M059J (cell line): ENCODE results near the gene SEC61A2. TPM values are rescaled to one million over a fixed set of nuclear protein-coding genes. Genes with fewer than 3 reads are reported as not detected.

Experiments
- DNase-seq: peaks from one replicate; pipeline ENCODE4 v3.0.0-alpha.2; 2012; ENCODE audit warnings: low read depth
- total RNA-seq: library from RNA; depleted of rRNA; stranded (reverse); fragments of >200 nt; shearing (Covaris generic); gene quantifications from 2 replicates; pipeline ENCODE4 v1.2.3, GENCODE V29; 2014; rRNA removed

Gene SEC61A2
- total RNA-seq, 1 experiment from 2014 or later, result 6.4 TPM

DNA sequence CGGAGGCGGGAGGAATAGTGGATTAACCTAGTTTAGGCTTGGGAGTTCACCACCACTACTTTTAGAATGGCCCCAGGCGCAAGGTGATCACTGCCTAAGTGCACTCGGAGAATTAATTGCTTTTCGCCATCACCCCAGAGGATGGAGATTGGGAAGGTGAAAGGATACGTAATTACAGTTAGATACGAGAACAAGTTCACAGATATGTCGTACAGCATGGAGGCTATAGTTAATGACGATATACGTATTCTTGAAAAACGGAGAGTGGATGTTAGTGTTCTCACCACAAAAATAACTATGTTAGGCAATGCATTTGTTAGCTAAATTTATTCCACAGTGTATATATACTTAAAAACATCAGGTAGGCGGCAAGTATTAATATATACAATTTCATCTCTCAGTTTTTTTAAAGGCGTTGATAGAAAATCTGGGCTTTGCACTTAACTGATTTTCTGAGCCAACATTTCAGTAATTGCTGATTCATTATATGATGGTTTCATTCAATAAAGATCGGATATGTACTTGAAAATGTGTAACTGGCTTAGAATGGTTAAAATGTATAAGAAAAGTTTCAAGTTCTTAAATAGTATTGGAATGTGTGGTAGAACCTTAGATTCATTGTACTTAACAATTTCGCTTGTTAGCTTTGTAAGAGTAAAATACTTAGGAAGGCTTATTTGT lies 67.2 kb downstream of the SEC61A2 start:
- DNase-seq, result no peak

DNA sequence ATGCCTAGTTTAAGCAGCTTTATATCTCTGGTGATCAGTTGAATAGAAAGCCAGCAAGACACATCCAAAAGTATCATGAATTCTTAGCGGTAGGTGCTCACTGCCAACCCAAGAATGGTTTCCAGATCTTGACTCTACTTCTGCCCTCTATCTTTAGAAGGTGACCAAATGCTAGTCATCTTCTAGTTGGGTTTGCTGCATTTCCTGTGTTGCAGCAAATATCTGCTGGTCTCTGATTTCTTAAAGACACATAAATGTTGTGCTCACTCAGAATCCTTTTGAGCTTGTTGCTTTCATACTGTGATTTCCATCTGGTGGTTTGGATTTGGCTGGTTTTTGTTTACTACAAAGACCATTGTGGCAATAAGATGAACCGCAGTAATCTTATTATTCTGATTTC lies 68.7 kb downstream of the SEC61A2 start:
- DNase-seq, result no peak

DNA sequence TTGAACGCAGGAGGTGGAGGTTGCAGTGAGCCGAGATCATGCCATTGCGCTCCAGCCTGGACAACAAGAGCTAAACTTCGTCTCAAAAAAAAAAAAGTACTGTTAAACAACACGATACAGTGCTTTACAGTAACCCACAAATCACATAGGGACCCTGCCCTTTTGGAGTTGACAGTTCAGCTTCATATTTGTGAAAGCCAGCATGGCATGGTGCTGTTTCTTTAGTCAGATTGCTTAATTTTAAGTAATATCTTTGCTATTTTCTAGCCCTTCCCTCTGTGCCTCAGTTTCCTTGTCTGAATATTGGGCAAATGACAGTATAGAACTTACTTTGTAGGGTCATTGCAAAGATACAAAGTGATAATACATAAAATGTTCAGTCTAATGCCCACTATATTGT lies 71.4 kb downstream of the SEC61A2 start:
- DNase-seq, result no peak

DNA sequence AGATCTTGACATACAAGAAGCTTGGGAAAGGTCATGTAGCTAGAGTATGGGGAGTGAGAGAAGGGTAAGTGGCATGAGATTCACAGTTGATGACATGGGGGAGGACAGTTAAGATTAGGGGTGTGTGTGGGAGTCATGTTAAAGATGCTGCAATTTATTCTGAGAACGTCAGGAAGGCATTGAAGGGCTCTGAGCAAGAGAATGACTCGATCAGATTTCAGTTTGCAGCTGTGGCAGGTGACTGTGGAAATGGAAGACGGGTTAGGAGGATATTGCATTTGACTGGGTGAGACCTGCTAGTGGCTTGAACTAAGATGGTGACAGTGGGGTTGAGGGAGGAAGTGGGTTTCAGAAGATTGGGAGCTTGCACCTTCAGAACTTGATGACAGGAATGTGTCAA lies 72.1 kb downstream of the SEC61A2 start:
- no peak for DNase-seq

DNA sequence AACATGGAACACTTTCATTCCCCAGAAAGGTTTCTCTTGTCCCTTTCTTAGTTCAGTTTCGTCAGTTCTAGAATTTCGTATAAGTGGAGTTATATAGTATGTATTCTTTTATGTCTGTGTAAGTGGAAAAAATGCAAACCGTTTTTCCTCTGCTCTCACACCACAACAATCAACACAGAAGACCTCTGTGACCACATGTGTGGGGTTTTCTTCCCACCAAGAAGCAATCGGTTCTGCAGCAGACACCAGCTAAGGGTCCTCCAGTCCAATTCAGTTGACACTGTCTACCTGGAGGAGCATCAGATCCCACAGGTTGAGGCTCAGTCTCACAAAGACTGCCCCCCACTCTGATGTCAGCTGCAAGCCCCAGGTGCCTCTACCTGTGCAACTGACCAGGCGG lies 72.7 kb downstream of the SEC61A2 start:
- no peak for DNase-seq

DNA sequence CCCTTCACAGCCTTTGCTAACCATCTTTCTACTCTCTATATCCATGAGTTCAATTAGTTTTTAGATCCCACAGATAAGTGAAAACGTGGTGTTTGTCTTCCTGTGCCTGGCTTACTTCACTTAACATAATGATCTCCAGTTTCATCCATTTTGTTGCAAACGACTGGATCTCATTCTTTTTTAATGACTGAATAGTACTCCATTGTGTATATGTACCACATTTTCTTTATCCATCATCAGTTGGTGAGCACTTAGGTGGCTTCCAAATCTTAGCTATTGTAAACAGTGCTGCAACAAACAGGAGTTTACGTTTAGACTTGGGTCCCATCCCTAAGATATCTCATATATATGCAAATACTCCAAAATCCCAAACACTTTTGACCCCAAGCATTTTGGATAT lies 75.6 kb downstream of the SEC61A2 start:
- no peak for DNase-seq

DNA sequence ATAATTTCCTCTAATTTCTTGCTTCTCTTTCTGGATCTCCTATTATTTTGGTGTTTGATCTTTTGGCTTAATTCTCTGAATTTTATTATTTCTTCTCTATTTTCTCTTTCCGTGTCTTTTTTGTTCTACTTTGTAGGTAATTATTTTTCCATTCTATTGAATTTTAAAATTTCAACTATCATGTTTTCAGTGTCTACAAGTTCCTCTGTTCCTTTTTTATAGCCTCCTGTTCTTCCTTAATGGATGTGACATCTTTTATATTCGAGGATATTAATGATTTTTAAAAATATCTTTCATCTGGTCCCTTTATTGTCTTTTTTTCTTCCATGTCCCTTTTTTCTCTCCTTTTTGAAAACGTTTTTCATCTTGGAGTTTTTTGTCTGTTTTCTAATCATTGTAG lies 77.6 kb downstream of the SEC61A2 start:
- no peak for DNase-seq

DNA sequence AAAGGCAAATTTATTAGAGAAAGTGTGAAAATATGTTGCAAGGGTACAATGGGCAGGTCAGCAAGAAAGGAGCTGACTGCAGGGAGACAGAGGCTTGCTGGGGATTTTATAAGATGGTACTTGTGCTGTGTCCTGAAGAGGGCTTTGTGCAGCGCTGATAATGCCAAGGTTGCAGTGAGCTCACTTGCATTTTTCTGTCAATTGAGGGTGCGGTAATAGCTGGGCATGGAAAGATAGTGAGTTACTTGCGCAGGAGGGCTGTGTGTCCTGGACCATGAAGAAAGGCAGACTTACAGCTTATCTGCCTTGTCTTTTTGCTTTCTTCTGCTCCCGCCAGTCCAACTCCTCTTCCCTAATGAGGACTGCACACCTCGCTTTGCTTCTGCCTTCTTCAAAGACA lies 79.0 kb downstream of the SEC61A2 start:
- no peak for DNase-seq

DNA sequence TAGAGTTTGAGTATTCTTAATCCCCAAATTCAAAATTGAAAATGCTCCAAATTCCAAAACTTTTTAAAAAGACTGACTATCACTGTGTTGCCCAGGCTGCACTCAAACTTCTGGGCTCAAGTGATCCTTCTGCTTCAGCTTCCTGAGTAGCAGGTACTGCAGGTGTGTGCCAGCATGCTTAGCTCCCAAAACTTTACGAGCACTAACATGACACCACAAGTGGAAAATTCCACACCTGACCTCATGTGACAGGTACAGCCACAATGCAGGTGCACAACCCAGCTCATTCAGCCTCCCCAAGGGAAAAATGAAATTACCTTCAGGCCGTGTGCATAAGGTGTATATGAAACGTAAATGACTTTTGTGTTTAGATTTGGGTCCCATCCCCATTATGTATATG lies 83.0 kb downstream of the SEC61A2 start:
- no peak for DNase-seq

DNA sequence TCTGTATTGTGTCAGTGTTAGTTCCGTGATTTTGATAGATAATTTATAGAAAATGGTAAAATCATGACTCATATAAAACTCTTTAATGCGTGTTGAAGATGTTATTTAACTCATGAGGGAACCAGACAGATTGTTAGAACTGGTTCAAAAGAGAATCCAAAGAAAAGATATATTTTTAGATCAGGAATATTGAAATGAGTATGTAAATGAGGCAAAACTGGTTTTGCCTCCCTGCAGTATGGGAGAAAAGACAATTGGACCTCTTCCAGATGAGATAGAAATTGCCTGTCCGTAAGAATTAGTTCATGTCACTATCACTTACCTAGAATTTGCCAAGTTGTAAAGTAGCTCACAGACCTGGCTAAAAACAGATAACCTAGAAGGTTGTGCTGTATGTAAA lies 84.1 kb downstream of the SEC61A2 start:
- DNase-seq, result no peak

DNA sequence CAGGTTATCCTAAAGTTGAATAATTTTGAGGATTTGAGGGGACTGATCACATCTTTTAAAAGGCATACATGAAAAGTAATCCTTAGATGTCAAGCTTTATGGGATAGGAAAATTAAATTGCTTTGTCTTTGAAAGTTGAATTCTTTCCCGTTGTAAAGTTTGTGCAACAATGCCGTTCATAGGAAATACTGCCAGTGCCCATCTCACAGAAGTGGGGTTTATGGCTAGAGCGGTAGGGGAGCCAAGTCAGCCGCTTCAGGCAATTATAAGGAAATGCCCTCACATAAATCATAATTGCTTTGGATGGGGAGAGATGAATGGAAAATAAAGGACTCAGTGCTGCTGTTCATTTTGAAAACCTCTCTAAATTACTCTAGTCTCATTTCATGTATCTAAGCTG lies 84.6 kb downstream of the SEC61A2 start:
- no peak for DNase-seq

DNA sequence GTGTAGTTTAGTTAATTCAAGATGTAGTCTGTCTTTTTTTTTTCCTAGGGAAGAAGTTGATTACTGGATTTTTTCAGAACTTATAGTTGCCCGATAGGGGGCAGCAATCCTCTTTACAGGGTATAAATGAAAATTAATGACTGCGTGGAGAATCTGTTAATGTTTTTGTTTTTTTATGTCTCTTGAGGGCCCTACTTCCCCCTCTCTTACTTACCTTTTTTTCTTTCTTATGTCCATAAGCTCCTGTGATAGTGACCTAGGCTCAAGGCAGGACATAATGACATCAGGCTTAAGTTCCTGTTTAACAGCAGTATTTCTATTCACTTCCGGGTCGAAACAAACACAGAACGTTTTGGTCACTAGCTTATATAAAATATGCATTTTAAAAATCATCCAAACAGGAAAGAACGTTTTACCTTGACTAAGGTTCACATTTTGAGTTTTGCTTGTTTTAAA lies 85.3 kb downstream of the SEC61A2 start:
- peak; percentile 37 for DNase-seq

Other genes with a start within 250 kb of the SEC61A2 start
- 5.4 and 11.2 TPM in 2 replicates for gene UPF2, start 86.9 kb upstream of the SEC61A2 start, total RNA-seq
- 9.2 and 20.2 TPM in 2 replicates for gene DHTKD1, start 60.7 kb upstream of the SEC61A2 start, total RNA-seq
- gene NUDT5, start 66.2 kb downstream of the SEC61A2 start, total RNA-seq, result 53.2 and 99.3 TPM in 2 replicates
- gene CDC123, start 66.5 kb downstream of the SEC61A2 start, total RNA-seq, result 65.1 and 83.1 TPM in 2 replicates
- gene CAMK1D, start 219.9 kb downstream of the SEC61A2 start, total RNA-seq, result 0.57 and 1.4 TPM in 2 replicates